ENCODE data around the gene RAB10.

RAB10 gene

DNA sequence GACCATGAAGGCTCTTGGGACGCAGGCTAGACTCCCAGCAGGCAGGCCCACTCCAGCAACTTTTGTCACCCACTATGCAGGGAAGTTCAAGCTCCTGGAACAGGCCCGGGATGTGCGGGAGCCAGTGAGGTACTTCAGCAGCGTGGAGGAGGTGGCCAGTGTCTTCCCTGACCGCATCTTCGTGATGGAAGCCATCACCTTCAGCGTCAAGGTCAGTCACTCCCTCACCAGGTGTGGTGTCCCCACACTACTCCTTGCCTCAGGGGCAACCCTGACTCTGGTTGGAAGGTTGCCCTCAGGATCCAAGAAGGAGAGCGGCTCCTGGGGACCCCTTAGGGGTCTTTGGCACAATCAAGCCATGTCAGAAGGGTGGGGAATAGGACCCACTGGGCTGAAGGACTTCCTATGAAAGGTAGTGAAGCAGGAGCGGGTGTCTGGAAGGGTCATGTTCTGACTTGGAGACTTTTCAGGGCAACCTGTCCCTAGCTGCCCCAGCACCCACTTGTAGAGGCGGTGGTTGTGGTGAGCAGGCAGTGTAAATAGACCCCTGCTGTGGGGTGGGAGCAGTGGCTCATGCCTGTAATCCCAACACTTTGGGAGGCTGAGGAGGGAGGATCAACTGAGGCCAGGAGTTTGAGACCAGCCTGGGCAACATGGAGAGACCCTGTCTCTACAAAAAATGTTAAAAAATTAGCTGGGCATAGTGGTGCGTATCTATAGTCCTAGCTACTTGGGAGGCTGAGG lies 149.2 kb downstream of the RAB10 start:
- H3K4me3 ChIP-seq (ENCODE audit: insufficient read length, low read depth): no peak overlapping the region
- TF ChIP-seq ZNF274 (IDR thresholded peaks at IDR 0.05; ENCODE audit: low read depth, low read length): no peak
- TF ChIP-seq SUZ12 (IDR thresholded peaks at IDR 0.05; ENCODE audit: extremely low read depth, insufficient read depth, insufficient read length): no peak
- no peak for TF ChIP-seq YY1 (IDR thresholded peaks at IDR 0.05; ENCODE audit: insufficient read depth, insufficient read length)

GRCh38 chr2:26184121-26184520 lies 150.2 kb downstream of the RAB10 start:
- no peak for TF ChIP-seq YY1 (IDR thresholded peaks at IDR 0.05; ENCODE audit: insufficient read depth, insufficient read length)
- no peak for TF ChIP-seq ZNF274 (IDR thresholded peaks at IDR 0.05; ENCODE audit: low read depth, low read length)
- no peak for TF ChIP-seq SUZ12 (IDR thresholded peaks at IDR 0.05; ENCODE audit: extremely low read depth, insufficient read depth, insufficient read length)
- H3K9me3 ChIP-seq (ENCODE audit: insufficient read depth, low read length): no peaks in the 10 kb centered on the region
- peaks cover 7% of the 10 kb centered on the region for H3K27me3 ChIP-seq (ENCODE audit: insufficient read depth, insufficient read length)
- H3K4me3 ChIP-seq (ENCODE audit: insufficient read length, low read depth): no peak overlapping the region
- H3K9ac ChIP-seq (ENCODE audit: insufficient read length, low read depth): no peak overlapping the region
- peaks cover 13% of the 10 kb centered on the region for H3K36me3 ChIP-seq (ENCODE audit: insufficient read depth, insufficient read length, low read length)
- H3K4me1 ChIP-seq (ENCODE audit: insufficient read depth, insufficient read length): peaks cover 14% of the 10 kb centered on the region
- no peak for DNase-seq (ENCODE audit: low read depth, low spot score)

More for the DNA sequence above, 149.2 kb downstream of the RAB10 start:
- H3K9me3 ChIP-seq (ENCODE audit: insufficient read depth, low read length): no peaks in the 10 kb centered on the region
- no peak overlapping the region for H3K9ac ChIP-seq (ENCODE audit: insufficient read length, low read depth)
- peaks cover 14% of the 10 kb centered on the region for H3K4me1 ChIP-seq (ENCODE audit: insufficient read depth, insufficient read length)
- peaks cover 7% of the 10 kb centered on the region for H3K27me3 ChIP-seq (ENCODE audit: insufficient read depth, insufficient read length)
- H3K36me3 ChIP-seq (ENCODE audit: insufficient read depth, insufficient read length, low read length): peaks cover 5% of the 10 kb centered on the region
- DNase-seq (ENCODE audit: low read depth, low spot score): no peak

- no peak overlapping the region for H3K4me3 ChIP-seq (ENCODE audit: insufficient read length, low read depth)
Measured at GRCh38 chr2:26184555-26185303, 150.8 kb downstream of the RAB10 start.

DNA sequence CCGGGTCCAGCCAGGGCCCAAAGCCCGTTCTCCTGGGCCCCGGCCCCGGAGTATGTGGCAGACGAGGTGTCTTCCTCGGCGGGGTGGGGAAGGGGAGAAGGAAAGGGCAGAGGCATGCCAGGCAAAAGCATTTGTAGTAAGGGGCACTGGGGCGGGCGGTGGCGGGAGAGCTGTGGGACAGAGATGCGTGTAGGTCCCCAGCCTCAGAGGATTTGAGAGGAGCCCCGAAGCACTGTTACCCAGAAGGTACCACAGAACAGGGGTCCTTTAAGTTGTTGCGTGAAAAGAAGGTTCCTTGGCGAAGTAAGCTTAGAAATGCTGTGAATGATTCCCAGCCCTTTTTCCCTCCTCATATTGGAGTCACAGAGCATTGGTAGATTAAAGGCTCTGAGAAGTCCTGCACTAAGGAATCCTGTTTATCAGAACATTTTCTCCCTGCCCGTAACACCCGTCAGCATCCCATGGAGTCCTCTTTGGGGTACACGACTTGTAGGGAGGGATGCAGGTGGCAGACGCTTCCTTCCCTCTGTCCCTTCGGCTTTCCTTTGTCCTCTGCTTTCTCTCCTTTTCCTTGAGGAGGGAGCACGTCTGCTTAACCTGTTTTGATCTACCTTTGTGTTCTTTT lies 151.5 kb downstream of the RAB10 start:
- DNase-seq (ENCODE audit: low read depth, low spot score): no peak
- Histone ChIP-seq H3K4me1 (ENCODE audit: insufficient read depth, insufficient read length) (peaks cover 9% of the 10 kb centered on the region), H3K36me3 (ENCODE audit: insufficient read depth, insufficient read length, low read length) (peaks cover 19% of the 10 kb centered on the region), H3K9ac (ENCODE audit: insufficient read length, low read depth) (no peak overlapping the region), H3K9me3 (ENCODE audit: insufficient read depth, low read length) (no peaks in the 10 kb centered on the region), H3K4me3 (ENCODE audit: insufficient read length, low read depth) (no peak overlapping the region), H3K27me3 (ENCODE audit: insufficient read depth, insufficient read length) (peaks cover 7% of the 10 kb centered on the region)
- TF ChIP-seq ZNF274 (IDR thresholded peaks at IDR 0.05; ENCODE audit: low read depth, low read length): no peak
- TF ChIP-seq YY1 (IDR thresholded peaks at IDR 0.05; ENCODE audit: insufficient read depth, insufficient read length): no peak
- no peak for TF ChIP-seq SUZ12 (IDR thresholded peaks at IDR 0.05; ENCODE audit: extremely low read depth, insufficient read depth, insufficient read length)

More at GRCh38 chr2:26184555-26185303, 150.8 kb downstream of the RAB10 start:
- Histone ChIP-seq H3K4me1 (ENCODE audit: insufficient read depth, insufficient read length) (peaks cover 14% of the 10 kb centered on the region), H3K36me3 (ENCODE audit: insufficient read depth, insufficient read length, low read length) (peaks cover 13% of the 10 kb centered on the region), H3K9ac (ENCODE audit: insufficient read length, low read depth) (no peak overlapping the region), H3K9me3 (ENCODE audit: insufficient read depth, low read length) (no peaks in the 10 kb centered on the region), H3K27me3 (ENCODE audit: insufficient read depth, insufficient read length) (peaks cover 7% of the 10 kb centered on the region)
- TF ChIP-seq YY1 (IDR thresholded peaks at IDR 0.05; ENCODE audit: insufficient read depth, insufficient read length) (no peak), SUZ12 (IDR thresholded peaks at IDR 0.05; ENCODE audit: extremely low read depth, insufficient read depth, insufficient read length) (no peak), ZNF274 (IDR thresholded peaks at IDR 0.05; ENCODE audit: low read depth, low read length) (no peak)
- no peak for DNase-seq (ENCODE audit: low read depth, low spot score)

- H3K9me3 ChIP-seq (ENCODE audit: insufficient read depth, low read length): no peaks in the 10 kb centered on the region
- TF ChIP-seq SUZ12 (IDR thresholded peaks at IDR 0.05; ENCODE audit: extremely low read depth, insufficient read depth, insufficient read length) (no peak), ZNF274 (IDR thresholded peaks at IDR 0.05; ENCODE audit: low read depth, low read length) (no peak), YY1 (IDR thresholded peaks at IDR 0.05; ENCODE audit: insufficient read depth, insufficient read length) (no peak)
- peaks cover 27% of the 10 kb centered on the region for H3K36me3 ChIP-seq (ENCODE audit: insufficient read depth, insufficient read length, low read length)
Measured at GRCh38 chr2:26185954-26186770, 152.3 kb downstream of the RAB10 start.

More at GRCh38 chr2:26185954-26186770, 152.3 kb downstream of the RAB10 start:
- no peak overlapping the region for H3K4me3 ChIP-seq (ENCODE audit: insufficient read length, low read depth)
- no peak overlapping the region for H3K9ac ChIP-seq (ENCODE audit: insufficient read length, low read depth)
- H3K4me1 ChIP-seq (ENCODE audit: insufficient read depth, insufficient read length): peaks cover 9% of the 10 kb centered on the region
- no peak for DNase-seq (ENCODE audit: low read depth, low spot score)
- peaks cover 7% of the 10 kb centered on the region for H3K27me3 ChIP-seq (ENCODE audit: insufficient read depth, insufficient read length)

All from NT2/D1 (cell line).